HepG2 (cell line): ENCODE measurements around the gene VCAN. TPM values are rescaled to one million over a fixed set of nuclear protein-coding genes. Genes with fewer than 3 reads are reported as not detected.

Source experiments
- ATAC-seq: fragments of 200-7000 bp; cut with Tn5 transposase; 3 replicates; pipeline ENCODE4 v1.9.1; 2020; ENCODE audit warnings: mild to moderate bottlenecking, moderate library complexity
- BruUV-seq: library from RNA; stranded (reverse); fragments of 400-500 nt; replicated peaks from 2 replicates; lab custom pipeline; 2021; lab: Mats Ljungman, UMichigan
- CTCF ChIA-PET: fragments of 300-600 bp; formaldehyde crosslinking; extraction: SDS; loops from one replicate; lab custom pipeline; 2021; ENCODE audit warnings: low total read pairs, inconsistent platforms, low intra/inter-chr PET ratio; lab: Yijun Ruan, JAX
- POLR2A ChIA-PET: fragments of 350-600 bp; sonication (Branson Sonifier 250); formaldehyde crosslinking; loops from one replicate; lab custom pipeline; 2020; ENCODE audit warnings: antibody characterized with exemption, inconsistent platforms; lab: Yijun Ruan, JAX
- DNase-seq: peaks from one replicate; pipeline ENCODE4 v3.0.0-alpha.2; 2015; ENCODE audit warnings: low spot score
- FAIRE-seq: peaks from 3 replicates; lab custom pipeline; 2011; peaks lifted over from hg19 to GRCh38; lab: Jason Lieb, UNC
- H2AFZ ChIP-seq: one replicate; pipeline ENCODE4 v1.6.1; 2011; ENCODE audit warnings: low read length, inconsistent platforms
- H3K27ac ChIP-seq: fragments of 300-600 bp; 3 replicates; pipeline ENCODE4 v1.8.0; 2011; ENCODE audit warnings: mixed run types, mild to moderate bottlenecking, mixed read lengths, low read length, inconsistent platforms; ENCODE audit not compliant: insufficient read depth; ENCODE audit errors: extremely low read length
- H3K27me3 ChIP-seq, 2 experiments: fragments of 200-600 bp in 1 of 2; 2 replicates in 1 of 2; 3 replicates in 1 of 2; pipeline versions ENCODE4 v1.6.0 to v1.8.0; 2011; ENCODE audit warnings: low read length in 2 of 2, mild to moderate bottlenecking in 2 of 2, moderate library complexity in 2 of 2, inconsistent platforms in 1 of 2; ENCODE audit not compliant: insufficient read depth in 2 of 2, control insufficient read depth in 1 of 2
- H3K36me3 ChIP-seq, 2 experiments: fragments of 200-600 bp in 1 of 2; replicated peaks in 1 of 2; 2 replicates in 1 of 2; 3 replicates in 1 of 2; pipeline versions ENCODE4 v1.5.1 to v1.8.0; 2011; ENCODE audit warnings: low read length in 2 of 2, inconsistent platforms in 1 of 2; ENCODE audit not compliant: insufficient read depth in 2 of 2, control insufficient read depth in 1 of 2
- H3K4me1 ChIP-seq: 2 replicates; pipeline ENCODE4 v1.5.1; 2012; ENCODE audit warnings: low read length, inconsistent platforms; ENCODE audit not compliant: insufficient read depth
- H3K4me2 ChIP-seq: 2 replicates; pipeline ENCODE4 v1.6.0; 2011; ENCODE audit warnings: low read depth, low read length, inconsistent platforms
- H3K4me3 ChIP-seq, 3 experiments: fragments of 200-600 bp in 1 of 3; sonication (generic), shearing (Covaris generic) in 1 of 3; replicated peaks in 1 of 3; 2 replicates each; pipeline ENCODE4 v1.5.1; 2011 to 2016; ENCODE audit warnings: low read length in 3 of 3, inconsistent platforms in 2 of 3, low read depth in 2 of 3, mild to moderate bottlenecking in 2 of 3, control low read depth in 1 of 3, mixed read lengths in 1 of 3; ENCODE audit not compliant: insufficient read depth in 1 of 3
- H3K79me2 ChIP-seq: one replicate; pipeline ENCODE4 v1.6.1; 2011; ENCODE audit warnings: low read length, inconsistent platforms; ENCODE audit not compliant: insufficient read depth
- H3K9ac ChIP-seq: 2 replicates; pipeline ENCODE4 v1.6.0; 2011; ENCODE audit warnings: mild to moderate bottlenecking, low read depth, low read length, inconsistent platforms; ENCODE audit not compliant: insufficient read depth
- H3K9me3 ChIP-seq: 2 replicates; pipeline ENCODE4 v1.5.1; 2012; ENCODE audit warnings: mild to moderate bottlenecking, low read length
- H4K20me1 ChIP-seq: 2 replicates; pipeline ENCODE4 v1.6.0; 2011; ENCODE audit warnings: inconsistent platforms, mild to moderate bottlenecking, low read length, moderate library complexity; ENCODE audit not compliant: insufficient read depth
- ADNP ChIP-seq: sonication (generic); formaldehyde crosslinking; IDR thresholded peaks from 2 replicates; pipeline ENCODE4 v1.4.0; 2020; ENCODE audit warnings: missing genetic modification reagents
- DNMT3B ChIP-seq: conservative IDR thresholded peaks from 2 replicates; pipeline ENCODE4 v1.6.1; 2016; ENCODE audit warnings: missing biosample characterization, control low read depth
- GABPB1 ChIP-seq: IDR thresholded peaks from 2 replicates; pipeline ENCODE4 v1.6.1; 2016; ENCODE audit warnings: mild to moderate bottlenecking, missing genetic modification reagents, moderate library complexity, missing compliant biosample characterization
- MYC ChIP-seq: sonication (generic); formaldehyde crosslinking; IDR thresholded peaks from 2 replicates; pipeline ENCODE4 v1.9.0; 2021; ENCODE audit warnings: missing genetic modification reagents, borderline replicate concordance
- NRL ChIP-seq: sonication (generic); formaldehyde crosslinking; IDR thresholded peaks from 2 replicates; pipeline ENCODE4 v1.5.0; 2020; ENCODE audit warnings: missing genetic modification reagents, mild to moderate bottlenecking, moderate library complexity, borderline replicate concordance
- SMAD9 ChIP-seq: sonication (generic); formaldehyde crosslinking; IDR thresholded peaks from 2 replicates; pipeline ENCODE4 v1.5.1; 2020; ENCODE audit warnings: mild to moderate bottlenecking, missing genetic modification reagents
- THYN1 ChIP-seq: sonication (generic); formaldehyde crosslinking; IDR thresholded peaks from 2 replicates; pipeline ENCODE4 v1.8.1; 2023; ENCODE audit warnings: low read depth, mild to moderate bottlenecking, moderate library complexity, missing genetic modification reagents, borderline replicate concordance
- U2AF2 ChIP-seq: fragments of 200-400 bp; formaldehyde crosslinking; IDR thresholded peaks from 2 replicates; pipeline ENCODE4 v1.6.1; 2017; ENCODE audit warnings: low read depth, mild to moderate bottlenecking, low read length
- ZNF768 ChIP-seq: sonication (generic); formaldehyde crosslinking; IDR thresholded peaks from 2 replicates; pipeline ENCODE4 v1.4.0; 2020; ENCODE audit warnings: missing genetic modification reagents
- ZNF777 ChIP-seq: sonication (generic); formaldehyde crosslinking; IDR thresholded peaks from 2 replicates; pipeline ENCODE4 v1.4.0; 2020; ENCODE audit warnings: missing genetic modification reagents
- ZSCAN30 ChIP-seq: sonication (generic); formaldehyde crosslinking; IDR thresholded peaks from 2 replicates; pipeline ENCODE4 v1.5.0; 2020; ENCODE audit warnings: mild to moderate bottlenecking, missing genetic modification reagents
- WGBS: methylation state at CpG from one replicate; pipeline ENCODE4 v1.1.6; 2017; ENCODE audit warnings: low lambda C conversion rate; 5-methylcytosine and 5-hydroxymethylcytosine counted together
- in situ Hi-C: cut with HindIII; loops from 2 replicates; pipeline ENCODE4 v1.10.0; 2017; ENCODE audit warnings: low pct_unique_long_range_greater_than_20kb; ENCODE audit not compliant: extremely low pct_ligation_motif_present
- intact Hi-C: fragments of 100-400 bp; cut with micrococcal nuclease; formaldehyde crosslinking; loops from one replicate; pipeline ENCODE4 v1.10.0; 2022; ENCODE audit not compliant: unreplicated experiment
- polyA plus RNA-seq, 8 experiments: library from polyadenylated mRNA; depleted of rRNA in 3 of 8; stranded (reverse) in 7 of 8; unstranded in 1 of 8; fragments of >200 nt; fragmentation: Illumina TruSeq in 4 of 8; extraction: Trizol in 4 of 8; gene quantifications; 2 replicates each; pipeline versions ENCODE4 v1.2.1 to v1.2.3, GENCODE V29; 2011 to 2016; ENCODE audit warnings: low read depth in 4 of 8, missing spikeins in 1 of 8, mixed read lengths in 1 of 8; ENCODE audit not compliant: insufficient read depth in 1 of 8
- total RNA-seq, 5 experiments: library from RNA; depleted of rRNA; stranded (reverse); fragments of >200 nt; fragmentation: Illumina TruSeq; extraction: Trizol; gene quantifications; 2 replicates each; pipeline ENCODE4 v1.2.3, GENCODE V29; 2016; ENCODE audit warnings: low read depth in 1 of 5
- TF ChIP-seq, protein P1 (sequence below): sonication (generic); formaldehyde crosslinking; IDR thresholded peaks from 2 replicates; pipeline ENCODE4 v1.9.0; 2022; ENCODE audit warnings: missing genetic modification reagents, mild to moderate bottlenecking, borderline replicate concordance
- TF ChIP-seq, protein P2 (sequence below): sonication (generic); formaldehyde crosslinking; IDR thresholded peaks from 2 replicates; pipeline ENCODE4 v1.5.1; 2020; ENCODE audit warnings: mild to moderate bottlenecking, missing genetic modification reagents, moderate library complexity
- TF ChIP-seq, protein P3 (sequence below): sonication (generic); formaldehyde crosslinking; conservative IDR thresholded peaks from 2 replicates; pipeline ENCODE4 v1.8.0; 2022; ENCODE audit warnings: mild to moderate bottlenecking, moderate library complexity, missing genetic modification reagents

The VCAN gene
- total and polyA plus RNA-seq, 2 of the 13 experiments (the other 11 are each of a cell fraction or from before 2014, with no cell fraction given): 1.2 to 3.5 TPM

GRCh38 chr5:83474161-83474796 lies 2.7 kb downstream of the VCAN start:
- ATAC-seq (peak; percentile 19), DNase-seq (peak; percentile 30), FAIRE-seq (no peak)
- peak overlapping the region; percentile 10 to 68 (median 36); a peak in 5 of 6 replicates for H3K4me3 ChIP-seq
- in situ Hi-C loops (loop anchor here (10.0 kb wide), 1 partner anchor 1129 kb away; no protein-coding TSS in a partner anchor), intact Hi-C loops (loop anchor here (5.0 to 10.0 kb wide), 2 partner anchors 409 to 1162 kb away; no protein-coding TSS in a partner anchor)
- H3K27ac ChIP-seq: no peak overlapping the region
- H4K20me1 ChIP-seq: no peaks in the 10 kb centered on the region
- H3K79me2 ChIP-seq: no peaks in the 10 kb centered on the region
- H3K9ac ChIP-seq: 0 out of 2 replicates have a peak overlapping the region, but pooled peaks have one; percentile 12
- H3K4me2 ChIP-seq: peak overlapping the region; percentile 74
- H3K27me3 ChIP-seq: peaks cover 3 to 40% of the 10 kb centered on the region in 2 experiments; a peak in 4 of 5 replicates
- ChIA-PET POLR2A (interaction anchor here (2.5 kb wide), 1 partner anchor 88 kb away, joined by 13 read pairs; no protein-coding TSS in a partner anchor), CTCF (interaction anchor here (0.8 to 2.0 kb wide), 2 partner anchors 44 to 833 kb away, joined by 3 to 6 read pairs; no protein-coding TSS in a partner anchor)
- no peaks in the 10 kb centered on the region for H3K36me3 ChIP-seq
- no TSS peak for BruUV-seq
- no peak overlapping the region for H2AFZ ChIP-seq
- no peaks in the 10 kb centered on the region for H3K9me3 ChIP-seq
- peaks cover 71% of the 10 kb centered on the region for H3K4me1 ChIP-seq
- WGBS: 41% methylated on average over 23 of the region's 46 CpGs
- TF ChIP-seq U2AF2 (0 out of 2 replicates have a peak, but pooled peaks have one; percentile 44), ZNF777 (CRISPR knock-in tag) (0 out of 2 replicates have a peak, but pooled peaks have one; percentile 4), GABPB1 (CRISPR knock-in tag) (peak; percentile 79), NRL (CRISPR knock-in tag) (0 out of 2 replicates have a peak, but pooled peaks have one; percentile 27), MYC (CRISPR knock-in tag) (peak; percentile 56; the same call in 1 of the 2 replicates), ZSCAN30 (CRISPR knock-in tag) (no peak), THYN1 (CRISPR knock-in tag) (no peak), DNMT3B (CRISPR knock-in tag) (no peak), SMAD9 (CRISPR knock-in tag) (no peak), ZNF768 (peak; percentile 90), ADNP (CRISPR knock-in tag) (no peak)
- TF ChIP-seq, protein P1, sequence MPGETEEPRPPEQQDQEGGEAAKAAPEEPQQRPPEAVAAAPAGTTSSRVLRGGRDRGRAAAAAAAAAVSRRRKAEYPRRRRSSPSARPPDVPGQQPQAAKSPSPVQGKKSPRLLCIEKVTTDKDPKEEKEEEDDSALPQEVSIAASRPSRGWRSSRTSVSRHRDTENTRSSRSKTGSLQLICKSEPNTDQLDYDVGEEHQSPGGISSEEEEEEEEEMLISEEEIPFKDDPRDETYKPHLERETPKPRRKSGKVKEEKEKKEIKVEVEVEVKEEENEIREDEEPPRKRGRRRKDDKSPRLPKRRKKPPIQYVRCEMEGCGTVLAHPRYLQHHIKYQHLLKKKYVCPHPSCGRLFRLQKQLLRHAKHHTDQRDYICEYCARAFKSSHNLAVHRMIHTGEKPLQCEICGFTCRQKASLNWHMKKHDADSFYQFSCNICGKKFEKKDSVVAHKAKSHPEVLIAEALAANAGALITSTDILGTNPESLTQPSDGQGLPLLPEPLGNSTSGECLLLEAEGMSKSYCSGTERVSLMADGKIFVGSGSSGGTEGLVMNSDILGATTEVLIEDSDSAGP (CRISPR knock-in tag): 0 out of 2 replicates have a peak, but pooled peaks have one; percentile 31
- TF ChIP-seq, protein P2, sequence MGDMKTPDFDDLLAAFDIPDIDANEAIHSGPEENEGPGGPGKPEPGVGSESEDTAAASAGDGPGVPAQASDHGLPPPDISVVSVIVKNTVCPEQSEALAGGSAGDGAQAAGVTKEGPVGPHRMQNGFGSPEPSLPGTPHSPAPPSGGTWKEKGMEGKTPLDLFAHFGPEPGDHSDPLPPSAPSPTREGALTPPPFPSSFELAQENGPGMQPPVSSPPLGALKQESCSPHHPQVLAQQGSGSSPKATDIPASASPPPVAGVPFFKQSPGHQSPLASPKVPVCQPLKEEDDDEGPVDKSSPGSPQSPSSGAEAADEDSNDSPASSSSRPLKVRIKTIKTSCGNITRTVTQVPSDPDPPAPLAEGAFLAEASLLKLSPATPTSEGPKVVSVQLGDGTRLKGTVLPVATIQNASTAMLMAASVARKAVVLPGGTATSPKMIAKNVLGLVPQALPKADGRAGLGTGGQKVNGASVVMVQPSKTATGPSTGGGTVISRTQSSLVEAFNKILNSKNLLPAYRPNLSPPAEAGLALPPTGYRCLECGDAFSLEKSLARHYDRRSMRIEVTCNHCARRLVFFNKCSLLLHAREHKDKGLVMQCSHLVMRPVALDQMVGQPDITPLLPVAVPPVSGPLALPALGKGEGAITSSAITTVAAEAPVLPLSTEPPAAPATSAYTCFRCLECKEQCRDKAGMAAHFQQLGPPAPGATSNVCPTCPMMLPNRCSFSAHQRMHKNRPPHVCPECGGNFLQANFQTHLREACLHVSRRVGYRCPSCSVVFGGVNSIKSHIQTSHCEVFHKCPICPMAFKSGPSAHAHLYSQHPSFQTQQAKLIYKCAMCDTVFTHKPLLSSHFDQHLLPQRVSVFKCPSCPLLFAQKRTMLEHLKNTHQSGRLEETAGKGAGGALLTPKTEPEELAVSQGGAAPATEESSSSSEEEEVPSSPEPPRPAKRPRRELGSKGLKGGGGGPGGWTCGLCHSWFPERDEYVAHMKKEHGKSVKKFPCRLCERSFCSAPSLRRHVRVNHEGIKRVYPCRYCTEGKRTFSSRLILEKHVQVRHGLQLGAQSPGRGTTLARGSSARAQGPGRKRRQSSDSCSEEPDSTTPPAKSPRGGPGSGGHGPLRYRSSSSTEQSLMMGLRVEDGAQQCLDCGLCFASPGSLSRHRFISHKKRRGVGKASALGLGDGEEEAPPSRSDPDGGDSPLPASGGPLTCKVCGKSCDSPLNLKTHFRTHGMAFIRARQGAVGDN: peak; percentile 81
- TF ChIP-seq, protein P3, sequence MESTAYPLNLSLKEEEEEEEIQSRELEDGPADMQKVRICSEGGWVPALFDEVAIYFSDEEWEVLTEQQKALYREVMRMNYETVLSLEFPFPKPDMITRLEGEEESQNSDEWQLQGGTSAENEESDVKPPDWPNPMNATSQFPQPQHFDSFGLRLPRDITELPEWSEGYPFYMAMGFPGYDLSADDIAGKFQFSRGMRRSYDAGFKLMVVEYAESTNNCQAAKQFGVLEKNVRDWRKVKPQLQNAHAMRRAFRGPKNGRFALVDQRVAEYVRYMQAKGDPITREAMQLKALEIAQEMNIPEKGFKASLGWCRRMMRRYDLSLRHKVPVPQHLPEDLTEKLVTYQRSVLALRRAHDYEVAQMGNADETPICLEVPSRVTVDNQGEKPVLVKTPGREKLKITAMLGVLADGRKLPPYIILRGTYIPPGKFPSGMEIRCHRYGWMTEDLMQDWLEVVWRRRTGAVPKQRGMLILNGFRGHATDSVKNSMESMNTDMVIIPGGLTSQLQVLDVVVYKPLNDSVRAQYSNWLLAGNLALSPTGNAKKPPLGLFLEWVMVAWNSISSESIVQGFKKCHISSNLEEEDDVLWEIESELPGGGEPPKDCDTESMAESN: no peak
